Activated CD4-positive, alpha-beta T cell treated with anti-CD3 and anti-CD28 coated beads for 48 hours (primary cell): Measurements from ENCODE around the gene CALR.
"Not testable (repeated sequence)": the region's sequence is repeated elsewhere in the genome, so short reads cannot be mapped to it uniquely, and the experiment has no call there.

Source experiments
- DNase-seq: peaks from one replicate; pipeline ENCODE4 v3.0.0-alpha.2; 2020

The CALR gene

GRCh38 chr19:12935071-12935470 lies 3.3 kb upstream of the CALR start:
- no peak for DNase-seq

GRCh38 chr19:12936582-12936981 lies 1.8 kb upstream of the CALR start:
- no peak for DNase-seq

DNA sequence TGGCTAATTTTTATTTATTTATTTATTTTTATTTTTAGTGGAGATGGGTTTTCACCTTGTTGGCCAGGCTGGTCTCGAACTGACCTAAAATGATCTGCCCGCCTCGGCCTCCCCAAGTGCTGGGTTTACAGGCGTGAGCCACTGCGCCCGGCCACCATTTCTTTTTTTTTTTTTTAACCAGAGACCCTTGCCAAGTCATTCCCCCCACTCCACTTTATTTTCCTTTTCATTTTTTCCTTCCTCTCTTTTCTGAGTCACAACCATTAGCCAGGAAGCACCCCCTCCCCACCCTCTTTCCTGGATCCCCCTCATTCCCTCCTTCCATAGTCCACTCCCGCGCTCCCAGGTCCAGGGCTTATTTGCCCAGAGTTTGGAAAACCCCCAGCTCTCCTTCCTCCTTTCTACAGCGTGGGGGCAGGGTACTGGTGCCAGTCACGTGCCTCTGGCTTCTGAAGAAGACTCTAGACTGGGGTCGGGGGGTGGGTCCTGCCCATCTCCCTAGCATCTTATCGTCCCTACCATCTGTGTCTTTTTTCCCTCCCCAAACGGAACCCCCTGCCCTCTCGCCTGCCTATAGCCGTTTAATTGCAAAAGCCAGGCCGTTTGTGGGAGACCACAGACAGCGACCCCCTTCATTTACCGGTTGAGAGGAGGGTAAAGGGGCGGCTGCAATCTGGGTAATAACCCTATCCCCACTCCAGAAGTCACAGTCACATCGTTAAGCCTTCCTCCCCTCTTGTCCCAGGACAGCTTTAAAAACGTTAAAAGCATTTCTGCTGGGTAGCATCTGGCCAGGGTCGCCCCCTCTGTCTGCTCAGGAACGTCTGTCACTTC lies 1.1 kb upstream of the CALR start:
- no peak for DNase-seq

GRCh38 chr19:12938779-12939601 lies 581 bp downstream of the CALR start:
- DNase-seq = peak; percentile 59

DNA sequence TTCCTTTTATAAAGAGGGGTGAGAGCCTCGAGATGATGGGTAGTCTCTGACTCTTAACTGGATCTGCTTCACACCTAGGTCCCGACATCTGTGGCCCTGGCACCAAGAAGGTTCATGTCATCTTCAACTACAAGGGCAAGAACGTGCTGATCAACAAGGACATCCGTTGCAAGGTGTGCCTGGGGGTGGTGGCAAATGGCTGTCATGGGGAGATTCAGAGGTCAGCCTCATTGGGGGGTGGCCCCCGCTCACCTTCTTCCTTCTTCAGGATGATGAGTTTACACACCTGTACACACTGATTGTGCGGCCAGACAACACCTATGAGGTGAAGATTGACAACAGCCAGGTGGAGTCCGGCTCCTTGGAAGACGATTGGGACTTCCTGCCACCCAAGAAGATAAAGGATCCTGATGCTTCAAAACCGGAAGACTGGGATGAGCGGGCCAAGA lies 1.6 kb downstream of the CALR start:
- DNase-seq = no peak

DNA sequence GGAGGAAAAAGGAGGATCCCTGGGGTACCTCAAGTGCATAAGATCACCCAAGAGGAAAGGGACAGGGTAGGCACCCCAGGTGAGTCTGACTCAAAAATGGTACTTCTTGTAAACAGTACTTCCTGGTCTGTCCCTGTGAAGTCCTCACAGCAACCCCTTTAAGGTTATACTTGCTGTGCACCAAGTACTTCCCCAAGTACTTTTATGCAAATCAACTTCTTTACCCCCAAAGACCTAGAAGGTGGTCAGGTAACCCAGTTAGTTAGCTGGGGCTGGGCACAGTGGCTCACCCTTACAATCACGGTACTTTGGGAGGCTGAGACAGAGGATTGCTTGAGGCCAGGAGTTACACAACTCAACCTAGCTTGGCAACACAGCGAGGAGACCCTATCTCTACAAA lies 2.5 kb downstream of the CALR start:
- no peak for DNase-seq

DNA sequence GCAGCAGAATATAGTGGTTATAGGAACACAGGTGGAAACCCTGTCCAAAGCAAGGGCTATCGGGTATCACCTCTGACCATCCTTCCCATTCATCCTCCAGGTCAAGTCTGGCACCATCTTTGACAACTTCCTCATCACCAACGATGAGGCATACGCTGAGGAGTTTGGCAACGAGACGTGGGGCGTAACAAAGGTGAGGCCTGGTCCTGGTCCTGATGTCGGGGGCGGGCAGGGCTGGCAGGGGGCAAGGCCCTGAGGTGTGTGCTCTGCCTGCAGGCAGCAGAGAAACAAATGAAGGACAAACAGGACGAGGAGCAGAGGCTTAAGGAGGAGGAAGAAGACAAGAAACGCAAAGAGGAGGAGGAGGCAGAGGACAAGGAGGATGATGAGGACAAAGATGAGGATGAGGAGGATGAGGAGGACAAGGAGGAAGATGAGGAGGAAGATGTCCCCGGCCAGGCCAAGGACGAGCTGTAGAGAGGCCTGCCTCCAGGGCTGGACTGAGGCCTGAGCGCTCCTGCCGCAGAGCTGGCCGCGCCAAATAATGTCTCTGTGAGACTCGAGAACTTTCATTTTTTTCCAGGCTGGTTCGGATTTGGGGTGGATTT lies 5.1 kb downstream of the CALR start:
- DNase-seq = no peak

GRCh38 chr19:12944104-12944674 lies 5.8 kb downstream of the CALR start:
- DNase-seq = no peak

GRCh38 chr19:12945479-12946091 lies 7.2 kb downstream of the CALR start, which contains the start of gene RAD23A:
TSS of gene RAD23A (plus strand) at chr19:12945862. CDS start at chr19:12945949, 87 bp downstream.
- DNase-seq = peak; percentile 99

DNA sequence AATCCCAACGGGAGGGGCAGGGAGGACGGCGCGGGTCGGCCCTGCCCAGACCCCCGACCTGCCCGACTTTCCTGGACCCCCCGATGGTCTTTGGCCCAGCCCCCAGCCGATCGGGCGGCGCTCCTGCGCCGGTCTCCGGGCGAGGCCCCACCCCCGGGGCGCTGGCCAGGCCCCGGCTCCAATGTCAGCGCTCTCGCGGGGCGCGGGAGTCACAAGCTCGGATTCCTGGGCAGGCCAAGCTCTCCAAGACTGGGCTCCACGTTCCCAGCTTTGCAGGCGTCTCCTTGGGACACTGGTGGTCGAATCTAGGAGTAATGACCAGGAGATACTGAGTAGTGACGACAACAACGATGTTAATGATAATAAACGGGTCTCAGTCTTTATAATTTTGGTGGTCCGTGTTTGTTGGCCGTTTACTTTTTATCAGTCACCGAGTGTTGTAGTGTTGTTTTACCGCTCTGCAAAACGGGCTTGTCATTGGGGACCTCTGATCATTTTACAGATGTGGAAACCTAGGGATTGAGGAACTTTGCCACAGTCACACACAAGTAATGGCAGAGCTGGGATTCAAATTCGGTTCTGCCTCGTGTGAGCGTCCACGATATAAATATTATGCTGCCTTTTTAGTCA lies 7.8 kb downstream of the CALR start:
- DNase-seq = peak; percentile 73

- DNase-seq = no peak
Measured at GRCh38 chr19:12946731-12947496, 8.5 kb downstream of the CALR start.

DNA sequence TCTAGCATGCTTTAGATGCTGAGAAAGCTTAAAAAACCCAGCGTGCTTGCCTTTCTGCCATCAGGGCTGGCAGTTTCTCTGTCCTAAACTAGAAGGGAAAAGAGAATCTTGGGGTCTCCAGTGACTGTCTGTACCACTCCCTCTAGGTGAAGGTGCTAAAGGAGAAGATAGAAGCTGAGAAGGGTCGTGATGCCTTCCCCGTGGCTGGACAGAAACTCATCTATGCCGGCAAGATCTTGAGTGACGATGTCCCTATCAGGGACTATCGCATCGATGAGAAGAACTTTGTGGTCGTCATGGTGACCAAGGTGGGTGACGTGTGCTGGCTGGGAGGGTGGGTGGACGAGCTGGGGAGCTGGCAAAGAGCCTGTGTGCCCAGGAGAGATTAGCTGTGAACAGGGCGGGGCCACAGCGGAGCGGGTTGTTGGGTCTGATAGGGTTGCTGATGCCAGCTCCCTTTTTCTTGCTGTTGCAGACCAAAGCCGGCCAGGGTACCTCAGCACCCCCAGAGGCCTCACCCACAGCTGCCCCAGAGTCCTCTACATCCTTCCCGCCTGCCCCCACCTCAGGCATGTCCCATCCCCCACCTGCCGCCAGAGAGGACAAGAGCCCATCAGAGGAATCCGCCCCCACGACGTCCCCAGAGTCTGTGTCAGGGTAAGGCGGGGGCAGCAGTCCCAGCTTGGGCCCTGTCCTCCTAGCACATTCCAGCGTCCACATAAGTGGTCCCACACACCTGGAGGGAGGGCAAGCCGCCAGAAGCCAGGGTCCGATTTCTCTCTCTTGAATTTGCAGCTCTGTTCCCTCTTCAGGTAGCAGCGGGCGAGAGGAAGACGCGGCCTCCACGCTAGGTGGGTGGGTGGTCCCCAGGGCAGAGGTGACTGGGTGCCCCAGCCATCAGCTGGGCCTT lies 9.5 kb downstream of the CALR start:
- no peak for DNase-seq

GRCh38 chr19:12948612-12949362 lies 10.4 kb downstream of the CALR start:
- no peak for DNase-seq

DNA sequence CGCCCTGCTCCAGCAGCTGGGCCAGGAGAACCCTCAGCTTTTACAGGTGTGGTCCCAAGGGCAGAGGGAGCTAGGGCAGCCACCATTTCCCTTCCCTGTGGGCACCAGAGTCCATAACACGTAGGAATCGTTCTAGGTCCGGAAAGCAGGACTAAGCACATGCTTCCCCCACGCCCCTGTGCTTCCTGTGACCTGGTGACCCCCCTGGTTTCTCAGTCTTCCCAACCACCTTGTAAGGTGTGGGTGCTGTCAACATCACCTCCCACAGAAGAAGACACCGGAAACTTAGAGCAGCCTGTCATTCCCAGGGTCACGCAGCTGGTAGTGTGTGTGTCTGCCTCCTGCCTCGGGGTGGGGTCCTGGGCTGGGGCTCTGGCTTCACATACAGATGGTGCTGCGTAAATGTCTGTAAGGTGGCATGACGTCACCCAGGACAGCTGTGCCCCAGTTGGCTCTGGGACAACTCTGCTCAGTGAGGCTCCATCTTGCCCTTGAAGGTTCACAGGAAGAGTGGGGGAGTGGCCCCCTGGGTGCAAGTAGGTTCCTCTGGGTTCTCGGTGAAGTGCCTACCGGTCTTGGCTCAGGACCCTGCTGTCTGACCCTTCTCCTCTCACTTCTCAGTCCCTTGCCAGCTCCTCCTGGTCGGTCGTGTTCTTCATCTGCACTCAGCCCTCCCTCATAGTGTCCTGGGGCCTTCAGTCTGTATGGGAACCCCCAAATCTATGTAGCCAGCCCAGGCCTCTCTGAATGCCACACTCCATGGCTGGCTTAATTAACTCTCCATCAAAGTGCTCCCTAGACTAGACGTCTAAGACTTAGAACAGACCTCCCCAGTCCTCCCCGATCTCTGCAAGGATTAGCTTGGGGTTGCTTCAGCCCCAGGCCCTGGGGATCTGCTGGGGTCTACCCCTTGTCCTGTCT lies 11.2 kb downstream of the CALR start:
- no peak for DNase-seq

DNA sequence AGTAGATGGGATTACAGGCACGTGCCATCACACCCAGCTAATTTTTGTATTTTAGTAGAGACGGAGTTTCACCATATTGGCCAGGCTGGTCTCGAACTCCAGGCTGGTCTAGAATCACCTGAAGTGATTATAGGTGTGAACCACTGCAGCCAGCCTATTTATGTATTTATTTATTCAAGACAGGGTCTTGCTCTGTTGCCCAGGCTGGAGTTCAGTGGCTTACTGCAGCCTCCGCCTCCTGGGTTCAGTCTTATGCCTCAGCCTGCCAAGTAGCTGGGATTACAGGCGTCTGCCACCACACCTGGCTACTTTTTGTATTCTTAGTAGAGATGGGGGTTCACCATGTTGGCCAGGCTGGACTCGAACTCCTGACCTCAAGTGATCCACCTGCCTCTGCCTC lies 13.6 kb downstream of the CALR start:
- not testable (repeated sequence) for DNase-seq

- DNase-seq = no peak
Measured at GRCh38 chr19:12952488-12953137, 14.2 kb downstream of the CALR start.

DNA sequence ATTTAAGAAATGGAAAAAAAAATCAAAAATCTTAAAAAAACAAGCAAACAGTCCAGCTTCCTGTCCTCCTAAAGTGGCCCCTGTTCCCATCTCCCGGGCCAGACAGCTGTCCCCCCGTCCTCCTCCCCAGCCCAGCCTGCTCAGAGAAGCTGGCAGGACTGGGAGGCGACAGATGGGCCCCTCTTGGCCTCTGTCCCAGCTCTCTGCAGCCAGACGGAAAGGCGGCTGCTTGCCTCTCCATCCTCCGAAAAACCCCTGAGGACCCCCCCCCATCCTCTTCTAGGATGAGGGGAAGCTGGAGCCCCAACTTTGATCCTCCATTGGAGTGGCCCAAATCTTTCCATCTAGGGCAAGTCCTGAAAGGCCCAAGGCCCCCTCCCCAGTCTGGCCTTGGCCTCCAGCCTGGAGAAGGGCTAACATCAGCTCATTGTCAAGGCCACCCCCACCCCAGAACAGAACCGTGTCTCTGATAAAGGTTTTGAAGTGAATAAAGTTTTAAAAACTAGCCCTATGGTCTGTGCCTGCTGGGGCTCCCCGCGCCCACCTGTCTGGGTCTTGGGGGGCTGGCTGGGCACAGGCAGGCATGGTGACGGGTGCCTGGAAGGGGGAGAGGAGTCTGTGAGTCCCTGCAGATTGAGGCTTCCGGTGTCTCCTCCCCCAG lies 14.9 kb downstream of the CALR start:
- DNase-seq = no peak
